ENCODE measurements around the gene XIRP2.

DNA sequence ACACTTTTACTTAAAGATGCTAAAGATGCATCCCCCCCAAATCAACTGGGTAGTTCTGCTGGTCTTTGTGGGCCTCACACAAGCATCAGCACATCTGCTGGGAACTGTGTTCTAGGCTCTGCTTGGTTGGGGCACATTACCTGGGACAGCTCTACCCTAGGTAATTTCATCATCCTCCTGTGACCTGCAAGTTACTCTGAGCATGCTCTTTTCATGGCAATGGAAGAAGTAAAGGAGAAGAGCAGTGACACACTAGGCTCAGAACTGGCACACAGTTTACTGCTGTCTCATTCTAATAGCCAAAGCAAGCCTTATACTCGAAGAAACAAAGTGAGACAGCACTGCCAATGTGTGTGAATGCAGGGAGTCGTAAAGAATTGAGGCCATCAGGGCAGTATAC, 376.7 kb downstream of the XIRP2 start:
- TF ChIP-seq CTCF (IDR thresholded peaks at IDR 0.05) (no peak), EZH2 (IDR thresholded peaks at IDR 0.05) (no peak), EZH2phosphoT487 (IDR thresholded peaks at IDR 0.05) (no peak)

Measured in neural progenitor cell (in vitro differentiated cells).